ENCODE results near the gene JMJD8. TPM values are rescaled to one million over a fixed set of nuclear protein-coding genes. Genes with fewer than 3 reads are reported as not detected.

JMJD8 gene
- total and polyA plus RNA-seq, 7 donors: 18.7 to 93.4 (median 52.8) TPM

DNA sequence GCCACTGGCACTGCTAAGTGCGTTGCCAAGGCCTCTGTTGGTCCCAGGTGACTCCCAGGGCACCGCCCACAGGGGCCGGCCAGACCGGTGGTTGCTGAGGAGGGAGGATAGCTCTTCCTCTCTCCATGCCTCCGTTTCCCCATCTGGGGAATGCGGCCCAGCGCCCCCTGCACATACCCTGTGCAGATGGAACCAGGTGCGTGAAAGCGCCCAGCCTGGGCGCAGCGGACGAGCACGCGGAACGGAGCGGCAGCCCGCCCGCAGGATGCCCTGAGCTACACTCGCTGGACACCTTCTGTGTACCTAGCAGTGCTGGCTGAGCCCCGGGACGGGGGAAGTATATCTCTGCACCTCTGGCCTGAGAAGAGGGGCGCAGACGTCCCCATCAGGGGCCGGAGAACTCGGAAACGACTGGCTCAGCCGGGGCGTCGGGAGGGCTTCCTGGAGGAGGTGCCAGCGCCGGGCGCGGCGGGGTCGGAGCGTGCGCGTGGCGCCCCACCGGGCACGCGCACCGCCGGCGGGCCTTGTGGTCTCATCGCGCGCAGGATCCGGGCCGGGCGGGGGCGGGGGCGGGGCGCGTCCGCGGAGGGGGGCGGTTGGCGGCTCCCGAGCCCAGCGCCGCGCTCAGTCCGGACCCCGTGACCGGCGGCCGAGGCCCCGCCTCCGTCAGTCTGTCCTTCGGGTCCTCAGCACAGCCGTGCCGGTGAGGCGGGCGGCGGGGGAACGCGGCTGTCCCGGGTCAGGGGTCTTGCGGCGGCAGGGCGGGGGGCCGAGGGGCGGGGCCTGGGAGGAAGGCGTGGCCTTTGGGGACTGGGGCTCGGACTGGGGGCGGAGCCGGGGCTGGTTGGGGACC lies 42.5 kb upstream of the JMJD8 start, which contains the start of the genes CCDC78 and HAGHL:
CCDC78 (minus strand) TSS at position 6 of the 853 bp plus-strand sequence. CDS start 76 bp downstream, outside the sequence.
HAGHL (plus strand) TSS at position 669 of the 853 bp plus-strand sequence. CDS start 404 bp downstream, outside the sequence.
- DNase-seq: peak; percentile 81
- intact Hi-C loops (cut with DNase I): no loop called here

DNA sequence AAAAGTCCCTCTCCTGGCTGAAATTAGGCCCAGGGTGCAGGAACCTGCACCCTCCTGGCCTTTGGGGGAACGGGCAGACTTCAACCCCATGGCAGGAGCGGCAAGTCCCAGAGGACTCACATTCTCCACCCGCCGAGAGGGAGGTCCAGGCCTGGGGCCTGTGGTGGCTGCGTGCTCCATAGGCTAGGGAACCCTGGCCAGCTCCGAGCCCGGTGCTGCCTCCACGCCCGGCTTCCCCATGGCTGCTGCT lies 42.0 kb upstream of the JMJD8 start:
- Histone ChIP-seq H3K36me3 (no peaks in the 10 kb centered on the region), H3K27me3 (peaks cover 27 to 45% (median 30%) of the 10 kb centered on the region in 3 donors)

More for the DNA sequence above, 42.5 kb upstream of the JMJD8 start, which contains the start of the genes CCDC78 and HAGHL:
- peaks cover 0 to 3% (median 0%) of the 10 kb centered on the region in 4 donors for H3K36me3 ChIP-seq
- TF ChIP-seq, protein P1, sequence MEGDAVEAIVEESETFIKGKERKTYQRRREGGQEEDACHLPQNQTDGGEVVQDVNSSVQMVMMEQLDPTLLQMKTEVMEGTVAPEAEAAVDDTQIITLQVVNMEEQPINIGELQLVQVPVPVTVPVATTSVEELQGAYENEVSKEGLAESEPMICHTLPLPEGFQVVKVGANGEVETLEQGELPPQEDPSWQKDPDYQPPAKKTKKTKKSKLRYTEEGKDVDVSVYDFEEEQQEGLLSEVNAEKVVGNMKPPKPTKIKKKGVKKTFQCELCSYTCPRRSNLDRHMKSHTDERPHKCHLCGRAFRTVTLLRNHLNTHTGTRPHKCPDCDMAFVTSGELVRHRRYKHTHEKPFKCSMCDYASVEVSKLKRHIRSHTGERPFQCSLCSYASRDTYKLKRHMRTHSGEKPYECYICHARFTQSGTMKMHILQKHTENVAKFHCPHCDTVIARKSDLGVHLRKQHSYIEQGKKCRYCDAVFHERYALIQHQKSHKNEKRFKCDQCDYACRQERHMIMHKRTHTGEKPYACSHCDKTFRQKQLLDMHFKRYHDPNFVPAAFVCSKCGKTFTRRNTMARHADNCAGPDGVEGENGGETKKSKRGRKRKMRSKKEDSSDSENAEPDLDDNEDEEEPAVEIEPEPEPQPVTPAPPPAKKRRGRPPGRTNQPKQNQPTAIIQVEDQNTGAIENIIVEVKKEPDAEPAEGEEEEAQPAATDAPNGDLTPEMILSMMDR (IDR thresholded peaks at IDR 0.05): no peak
- TF ChIP-seq EP300 (IDR thresholded peaks at IDR 0.05): no peak
- H3K4me1 ChIP-seq: peaks cover 0 to 40% (median 34%) of the 10 kb centered on the region in 4 donors
- 1 to 3% methylated on average over 88 of the region's 88 CpGs for WGBS, 2 donors
- peak within 1 kb of the TSS; percentile 17 to 53 (median 46) for H3K4me3 ChIP-seq
- peaks cover 27 to 45% (median 30%) of the 10 kb centered on the region in 3 donors for H3K27me3 ChIP-seq
- H3K9me3 ChIP-seq: no peaks in the 10 kb centered on the region
- H3K27ac ChIP-seq: no peak within 1 kb of the TSS

DNA sequence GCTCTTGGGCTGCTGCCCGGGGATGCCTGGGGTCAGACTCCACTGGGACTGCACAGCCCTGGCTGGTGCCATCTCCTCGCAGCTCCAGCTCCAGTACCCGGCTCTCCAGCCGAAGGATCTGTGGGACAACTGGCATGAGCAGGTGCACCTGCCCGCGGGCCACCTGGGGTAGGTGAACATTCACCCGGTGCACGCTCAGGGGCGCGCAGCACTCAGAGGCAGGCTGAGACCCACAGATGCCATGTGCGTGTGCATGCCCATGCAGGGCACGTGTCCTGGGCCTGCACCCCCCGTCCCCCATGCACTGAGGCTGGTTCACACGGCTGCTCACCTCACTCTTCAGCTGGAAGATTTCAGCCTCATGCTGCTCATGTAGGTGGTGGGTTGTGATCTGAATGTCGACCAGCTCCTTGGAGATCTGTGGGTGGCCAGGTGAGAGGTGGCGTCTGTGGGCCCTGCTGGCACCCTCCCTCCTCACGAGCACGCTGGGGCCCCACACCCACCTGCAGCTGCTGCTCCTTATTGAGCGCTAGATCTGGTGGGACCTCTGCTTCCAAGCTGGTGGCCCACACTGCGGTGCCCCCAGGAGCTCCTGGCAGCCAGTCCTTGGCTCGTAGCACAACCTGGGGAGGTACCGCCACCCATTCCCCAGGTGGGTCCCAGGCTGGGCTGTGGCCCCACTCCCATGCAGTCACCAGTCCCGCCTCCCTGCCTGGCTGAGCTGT lies 41.5 kb upstream of the JMJD8 start:
- intact Hi-C loops (cut with DNase I): no loop called here
- H3K4me3 ChIP-seq: no peak overlapping the region
- DNase-seq: no peak
- peaks cover 27 to 45% (median 30%) of the 10 kb centered on the region in 3 donors for H3K27me3 ChIP-seq
- H3K27ac ChIP-seq: no peak overlapping the region
- TF ChIP-seq POLR2A (IDR thresholded peaks at IDR 0.05) (no peak), EP300 (IDR thresholded peaks at IDR 0.05) (no peak), POLR2AphosphoS5 (IDR thresholded peaks at IDR 0.05) (no peak)
- TF ChIP-seq, protein P1 (IDR thresholded peaks at IDR 0.05): no peak
- H3K9me3 ChIP-seq: no peaks in the 10 kb centered on the region
- H3K4me1 ChIP-seq: peaks cover 0 to 47% (median 39%) of the 10 kb centered on the region in 4 donors
- no peaks in the 10 kb centered on the region for H3K36me3 ChIP-seq
- 21 to 74% methylated on average over 23 of the region's 23 CpGs for WGBS, 2 donors

More for the DNA sequence above, 42.0 kb upstream of the JMJD8 start:
- no peak for DNase-seq
- TF ChIP-seq, protein P1 (IDR thresholded peaks at IDR 0.05): no peak
- no peak for TF ChIP-seq POLR2AphosphoS5 (IDR thresholded peaks at IDR 0.05)
- TF ChIP-seq POLR2A (IDR thresholded peaks at IDR 0.05): no peak
- no peak for TF ChIP-seq EP300 (IDR thresholded peaks at IDR 0.05)
- H3K4me1 ChIP-seq: peaks cover 0 to 44% (median 38%) of the 10 kb centered on the region in 4 donors
- WGBS, 2 donors: 8 to 29% methylated on average over 9 of the region's 9 CpGs
- no peaks in the 10 kb centered on the region for H3K9me3 ChIP-seq
- H3K4me3 ChIP-seq: no peak overlapping the region
- intact Hi-C loops (cut with DNase I): no loop called here
- H3K27ac ChIP-seq: no peak overlapping the region

DNA sequence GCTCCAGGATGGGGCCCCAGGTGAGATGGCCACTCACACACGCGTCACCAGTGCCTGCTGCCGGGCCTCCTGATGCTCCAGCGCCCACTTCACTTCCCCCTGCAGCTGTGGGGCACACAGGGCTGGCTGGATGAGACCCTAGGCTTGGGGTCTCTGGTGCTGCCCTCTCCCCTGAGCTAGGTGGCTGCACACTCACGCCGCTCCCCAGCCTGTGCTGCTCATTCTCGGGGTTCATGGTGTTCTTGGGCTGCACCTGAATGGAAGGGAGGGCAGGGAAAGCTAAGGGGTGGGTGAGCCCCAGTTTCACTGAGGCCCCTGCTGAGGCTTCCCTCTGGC lies 40.9 kb upstream of the JMJD8 start:
- Histone ChIP-seq H3K4me3 (no peak overlapping the region), H3K9me3 (no peaks in the 10 kb centered on the region), H3K27me3 (peaks cover 27 to 45% (median 30%) of the 10 kb centered on the region in 3 donors), H3K36me3 (no peaks in the 10 kb centered on the region), H3K27ac (no peak overlapping the region), H3K4me1 (peaks cover 0 to 53% (median 44%) of the 10 kb centered on the region in 4 donors)
- 60 to 80% methylated on average over 7 of the region's 7 CpGs for WGBS, 2 donors
- DNase-seq: no peak
- intact Hi-C loops (cut with DNase I): no loop called here
- TF ChIP-seq, protein P1 (IDR thresholded peaks at IDR 0.05): no peak
- TF ChIP-seq POLR2A (IDR thresholded peaks at IDR 0.05) (no peak), EP300 (IDR thresholded peaks at IDR 0.05) (no peak), POLR2AphosphoS5 (IDR thresholded peaks at IDR 0.05) (no peak)
